HFF-Myc (cell line): Measurements from ENCODE around the gene AGGF1.

Experiments
- DNase-seq: peaks from one replicate; pipeline ENCODE4 v3.0.0-alpha.2; 2011; ENCODE audit warnings: low read depth; ENCODE audit errors: extremely low read depth
- H3K4me3 ChIP-seq: replicated peaks from 2 replicates; pipeline ENCODE4 v1.5.1; 2011; ENCODE audit warnings: low read depth, mild to moderate bottlenecking, control low read depth, low read length
- TF ChIP-seq, protein P1 (sequence below): IDR thresholded peaks from 2 replicates; pipeline ENCODE4 v1.5.1; 2012; ENCODE audit warnings: mild to moderate bottlenecking, low read depth, low read length, control low read depth; ENCODE audit errors: missing control alignments

AGGF1 gene

DNA sequence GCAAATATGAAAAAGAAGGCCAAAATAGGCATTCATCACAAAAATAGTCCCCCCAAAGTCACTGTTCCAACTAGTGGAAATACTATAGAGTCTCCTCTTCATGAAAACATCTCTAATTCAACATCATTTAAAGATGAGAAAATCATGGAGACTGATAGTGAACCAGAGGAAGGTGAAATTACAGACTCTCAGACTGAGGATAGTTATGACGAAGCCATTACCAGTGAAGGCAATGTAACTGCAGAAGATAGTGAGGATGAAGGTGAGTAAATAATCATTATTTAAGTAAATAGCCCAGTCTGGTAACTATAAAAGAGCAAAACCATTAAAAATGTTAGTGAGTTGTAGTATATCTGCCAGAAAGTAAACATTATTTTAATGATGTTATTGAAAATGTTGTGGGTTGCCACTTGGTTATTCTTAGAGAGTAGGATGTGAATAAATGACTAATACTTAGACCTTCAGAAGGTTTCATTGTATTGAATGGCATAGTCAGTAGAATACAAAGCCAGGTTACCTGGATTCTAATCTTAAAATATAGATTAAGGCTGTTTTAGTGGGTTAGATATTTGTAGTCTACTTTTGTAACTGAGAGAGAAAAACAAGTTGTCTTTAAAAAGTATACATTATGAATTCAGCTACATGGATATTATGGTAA, 16.3 kb downstream of the AGGF1 start:
- no peak for DNase-seq
- H3K4me3 ChIP-seq = no peak overlapping the region

DNA sequence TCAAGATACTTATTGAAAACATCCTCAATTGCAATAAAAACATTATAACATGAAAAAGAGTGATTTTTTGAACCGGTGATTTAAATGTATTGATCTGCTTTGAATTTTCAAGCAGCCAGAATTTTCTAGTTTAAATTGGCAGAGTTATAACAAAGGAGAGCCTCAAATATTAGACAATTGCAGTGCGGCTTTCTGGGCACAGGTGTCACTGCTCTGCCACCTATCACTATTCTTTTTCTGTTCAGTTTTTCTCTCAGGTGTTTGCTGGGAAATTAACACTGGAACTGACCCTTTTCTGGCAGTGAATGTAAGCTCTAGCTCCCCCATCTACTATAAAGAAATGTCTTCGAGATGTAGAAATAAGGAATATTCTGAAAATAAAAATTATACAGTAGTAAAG, 33.8 kb downstream of the AGGF1 start:
- TF ChIP-seq, protein P1, sequence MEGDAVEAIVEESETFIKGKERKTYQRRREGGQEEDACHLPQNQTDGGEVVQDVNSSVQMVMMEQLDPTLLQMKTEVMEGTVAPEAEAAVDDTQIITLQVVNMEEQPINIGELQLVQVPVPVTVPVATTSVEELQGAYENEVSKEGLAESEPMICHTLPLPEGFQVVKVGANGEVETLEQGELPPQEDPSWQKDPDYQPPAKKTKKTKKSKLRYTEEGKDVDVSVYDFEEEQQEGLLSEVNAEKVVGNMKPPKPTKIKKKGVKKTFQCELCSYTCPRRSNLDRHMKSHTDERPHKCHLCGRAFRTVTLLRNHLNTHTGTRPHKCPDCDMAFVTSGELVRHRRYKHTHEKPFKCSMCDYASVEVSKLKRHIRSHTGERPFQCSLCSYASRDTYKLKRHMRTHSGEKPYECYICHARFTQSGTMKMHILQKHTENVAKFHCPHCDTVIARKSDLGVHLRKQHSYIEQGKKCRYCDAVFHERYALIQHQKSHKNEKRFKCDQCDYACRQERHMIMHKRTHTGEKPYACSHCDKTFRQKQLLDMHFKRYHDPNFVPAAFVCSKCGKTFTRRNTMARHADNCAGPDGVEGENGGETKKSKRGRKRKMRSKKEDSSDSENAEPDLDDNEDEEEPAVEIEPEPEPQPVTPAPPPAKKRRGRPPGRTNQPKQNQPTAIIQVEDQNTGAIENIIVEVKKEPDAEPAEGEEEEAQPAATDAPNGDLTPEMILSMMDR = no peak
- no peak for DNase-seq
- H3K4me3 ChIP-seq = no peak overlapping the region

More for the DNA sequence above, 16.3 kb downstream of the AGGF1 start:
- TF ChIP-seq, protein P1 = no peak

- DNase-seq = no peak
- H3K4me3 ChIP-seq = no peak overlapping the region
- TF ChIP-seq, protein P1 = no peak
Measured at GRCh38 chr5:77065256-77065655, 35.1 kb downstream of the AGGF1 start.

GRCh38 chr5:77066184-77066583, 36.0 kb downstream of the AGGF1 start:
- no peak overlapping the region for H3K4me3 ChIP-seq
- DNase-seq = no peak
- TF ChIP-seq, protein P1 = no peak

- TF ChIP-seq, protein P1 = no peak
- no peak for DNase-seq
- H3K4me3 ChIP-seq = no peak overlapping the region
Measured at GRCh38 chr5:77066823-77067442, 36.7 kb downstream of the AGGF1 start.

GRCh38 chr5:77073667-77074066, 43.5 kb downstream of the AGGF1 start:
- no peak overlapping the region for H3K4me3 ChIP-seq
- DNase-seq = no peak
- TF ChIP-seq, protein P1 = no peak

DNA sequence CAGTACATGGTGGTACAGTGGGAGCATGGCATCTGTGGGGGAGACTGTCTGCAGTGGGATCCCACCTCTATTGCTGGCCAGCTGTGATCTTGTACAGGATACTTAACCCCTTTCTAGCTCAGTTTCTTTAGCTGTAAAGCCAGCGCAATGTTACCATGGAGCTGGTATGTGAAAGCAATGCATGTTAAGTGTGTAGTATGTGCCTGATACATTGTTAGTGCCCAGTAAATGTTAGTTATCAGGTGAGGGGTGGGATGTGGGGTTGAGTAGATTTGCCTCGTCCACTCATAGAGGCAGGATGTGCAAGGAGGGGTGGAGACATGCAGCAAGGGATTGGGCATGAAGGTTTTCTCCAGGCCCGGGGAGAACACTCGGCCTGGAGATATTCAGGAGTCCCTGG, 44.5 kb downstream of the AGGF1 start:
- TF ChIP-seq, protein P1 = no peak
- no peak for DNase-seq
- H3K4me3 ChIP-seq = no peak overlapping the region
